ENCODE data around the gene GPR137.

GPR137 gene

GRCh38 chr11:64264371-64264852 is 21.2 kb upstream of the GPR137 start:
- no peak for DNase-seq

GRCh38 chr11:64265176-64266160 is 20.2 kb upstream of the GPR137 start:
- DNase-seq: no peak

DNA sequence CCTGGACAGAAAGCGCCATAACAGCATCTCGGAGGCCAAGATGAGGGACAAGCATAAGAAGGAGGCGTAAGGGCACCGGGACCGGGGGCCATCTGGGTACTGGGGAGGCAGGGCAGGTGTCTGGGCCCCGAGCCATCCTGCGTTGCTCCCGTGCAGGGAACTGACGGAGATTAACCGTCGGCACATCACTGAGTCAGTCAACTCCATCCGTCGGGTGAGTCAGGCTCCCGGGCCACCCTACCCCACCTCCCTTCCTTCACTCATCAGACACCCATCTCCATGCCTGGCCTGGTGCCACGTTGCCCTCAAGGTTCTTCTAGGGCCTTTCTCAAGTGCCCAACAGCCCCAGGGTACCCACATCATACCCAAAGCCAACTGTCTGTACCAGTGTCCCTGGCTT is 19.3 kb upstream of the GPR137 start:
- DNase-seq: no peak

- no peak for DNase-seq
Observed at GRCh38 chr11:64267207-64267945, 18.3 kb upstream of the GPR137 start.

- DNase-seq: peak; percentile 14
Observed at GRCh38 chr11:64268025-64268892, 17.4 kb upstream of the GPR137 start.

GRCh38 chr11:64268893-64269539 is 16.6 kb upstream of the GPR137 start:
- DNase-seq: peak; percentile 68

DNA sequence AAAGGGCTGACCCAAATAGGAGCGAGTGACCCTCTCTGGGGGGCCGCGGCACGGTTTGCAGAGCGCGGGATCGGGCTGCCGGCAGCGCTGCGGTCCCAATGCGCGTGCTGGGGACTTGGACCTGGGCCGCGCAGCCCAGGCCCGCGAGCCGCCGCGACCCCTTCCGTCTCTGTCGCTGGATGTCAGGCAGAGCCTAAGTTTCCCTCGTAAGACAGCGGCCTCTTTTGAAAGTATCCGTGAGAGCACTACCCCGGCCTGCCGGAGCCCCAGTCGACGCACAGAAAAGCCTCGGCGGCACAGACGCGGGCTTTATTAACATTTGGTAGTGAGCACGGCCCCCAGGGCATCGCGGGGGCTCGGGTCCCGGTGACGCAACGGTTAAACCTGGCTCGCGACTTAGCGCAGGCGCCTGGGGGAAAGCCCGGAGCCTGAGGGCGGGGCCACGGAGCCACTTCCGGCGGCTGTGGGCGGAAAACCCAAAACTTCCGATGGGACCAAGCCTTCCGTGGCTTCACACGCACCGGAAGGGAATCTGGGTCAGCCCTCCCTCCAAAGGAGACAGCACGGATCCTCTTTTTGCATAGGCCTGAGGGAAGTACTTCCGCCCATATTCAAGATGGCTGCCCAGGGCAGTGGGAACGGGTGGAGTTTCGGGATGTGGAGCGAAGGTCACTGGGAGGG is 16.0 kb upstream of the GPR137 start:
- peak; percentile 100 for DNase-seq

DNA sequence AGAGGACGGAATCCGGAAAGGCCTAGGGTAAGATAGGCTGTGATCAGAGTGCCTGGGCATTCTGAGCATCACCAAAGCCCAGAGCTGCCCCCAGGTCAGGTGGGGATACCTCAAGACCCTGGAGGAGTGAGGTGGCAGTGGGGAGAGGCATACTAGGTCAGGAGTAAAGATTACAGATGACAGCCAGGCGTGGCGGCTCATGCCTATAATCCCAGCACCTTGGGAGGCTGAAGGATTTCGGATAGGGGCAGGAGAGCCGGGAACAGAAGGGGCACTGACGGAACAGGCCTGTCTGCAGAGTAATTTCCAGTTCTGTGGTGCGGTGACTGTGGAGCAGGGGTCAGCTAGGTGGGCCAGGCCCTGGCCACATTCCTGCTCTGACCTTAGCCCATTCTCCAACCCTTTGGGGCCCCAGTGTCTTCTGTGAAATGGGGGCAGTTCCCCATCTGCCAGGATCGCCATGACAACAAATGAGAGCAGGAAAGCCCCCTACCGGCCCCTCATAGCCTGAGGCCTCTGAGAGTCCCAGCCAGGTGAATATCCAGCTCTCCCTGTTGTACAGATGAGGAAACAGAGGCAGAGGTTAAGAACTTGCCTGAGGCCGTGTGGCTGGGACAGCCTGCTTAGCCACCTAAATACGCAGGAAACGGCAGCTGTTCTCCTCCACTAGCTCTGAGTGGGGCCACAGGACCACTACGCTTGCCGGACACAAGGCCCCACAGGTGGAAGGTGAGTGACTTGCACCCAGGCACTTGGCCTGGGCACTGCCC is 10.4 kb upstream of the GPR137 start:
- DNase-seq: no peak

DNA sequence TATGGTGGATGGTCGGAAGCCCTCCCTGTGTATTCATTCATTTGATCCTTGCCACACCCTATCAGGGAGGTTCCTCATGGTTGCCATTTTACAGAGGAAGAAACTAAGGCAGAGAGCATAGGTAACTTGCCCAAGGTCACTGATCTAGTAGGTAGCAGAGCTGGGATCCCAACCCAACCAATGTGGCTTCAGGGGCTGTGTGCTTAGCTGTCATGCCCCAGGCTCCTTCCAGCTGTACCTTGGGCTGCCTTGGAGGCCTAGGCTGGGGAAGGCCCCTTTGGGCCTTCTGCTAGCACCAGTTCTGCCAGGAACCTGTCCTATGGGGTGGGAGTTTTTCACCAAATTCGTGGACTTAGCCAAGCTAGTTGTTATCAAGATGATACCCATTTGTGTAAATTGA is 9.8 kb upstream of the GPR137 start:
- DNase-seq: no peak

DNA sequence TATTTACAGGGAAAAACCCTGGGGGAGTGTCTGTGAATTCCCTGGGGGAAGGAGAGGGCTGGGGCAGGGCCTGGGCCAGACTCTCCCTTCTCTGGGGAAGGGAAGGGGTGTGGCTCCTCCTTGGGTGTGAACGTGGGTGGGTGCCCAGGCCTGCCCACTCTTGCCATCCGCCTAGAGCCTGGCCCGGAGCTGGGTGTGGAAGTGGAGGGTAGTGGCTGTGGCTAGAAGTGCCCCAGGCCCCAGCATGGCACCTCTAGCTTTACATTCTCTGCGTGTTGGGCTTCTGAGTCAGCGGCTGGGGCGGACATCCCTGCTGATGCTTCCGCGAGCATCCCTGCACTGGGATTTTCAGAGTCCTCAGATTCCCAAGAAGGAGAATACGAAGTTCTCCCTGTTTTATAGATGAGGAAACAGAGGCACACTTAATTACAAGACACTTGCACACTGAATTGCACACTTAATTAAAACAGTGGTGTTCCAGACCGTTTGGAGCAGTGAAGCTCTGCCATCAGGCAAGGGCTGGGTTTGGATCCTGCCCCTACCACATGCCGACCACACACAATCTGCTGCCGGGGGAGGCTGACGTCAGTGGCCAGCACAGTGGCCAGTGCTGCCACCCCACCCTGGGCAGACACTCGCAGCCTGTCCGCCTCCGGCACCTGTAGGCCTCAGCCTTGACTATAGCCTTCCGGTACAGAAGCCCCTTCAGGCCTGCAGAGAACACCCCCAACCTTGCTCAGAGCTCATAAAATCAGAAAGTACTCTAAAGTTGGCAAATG is 8.8 kb upstream of the GPR137 start:
- DNase-seq: no peak

DNA sequence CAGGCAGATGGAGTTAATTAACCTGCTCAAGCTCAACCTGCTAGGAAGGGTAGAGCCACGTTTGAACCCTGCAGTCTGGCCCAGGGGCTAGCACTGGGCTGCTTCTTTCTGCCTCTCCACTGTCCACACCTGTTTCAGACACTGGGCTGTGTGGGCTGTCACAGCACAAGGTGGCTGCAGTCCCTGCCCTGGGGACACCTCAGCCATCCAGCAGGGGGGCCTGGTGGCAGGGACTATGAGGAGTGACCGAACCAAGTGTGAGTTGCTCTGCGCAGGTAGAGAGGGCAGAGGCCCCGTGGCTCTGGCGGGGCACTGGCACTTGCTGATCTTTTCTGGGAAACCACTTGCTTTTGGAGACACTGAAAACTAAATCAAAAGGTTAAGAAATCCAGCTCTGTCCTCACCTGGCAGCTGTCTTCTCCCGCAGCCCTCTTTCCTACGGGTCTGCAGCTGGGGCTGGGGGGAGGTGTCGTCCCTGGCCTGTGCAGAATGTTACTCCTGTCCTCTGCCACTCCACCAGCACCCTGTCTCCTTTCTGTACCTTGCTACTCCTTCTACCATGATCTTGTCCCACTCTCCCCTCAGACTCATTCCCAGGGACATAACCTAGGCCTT is 7.0 kb upstream of the GPR137 start:
- DNase-seq: no peak

DNA sequence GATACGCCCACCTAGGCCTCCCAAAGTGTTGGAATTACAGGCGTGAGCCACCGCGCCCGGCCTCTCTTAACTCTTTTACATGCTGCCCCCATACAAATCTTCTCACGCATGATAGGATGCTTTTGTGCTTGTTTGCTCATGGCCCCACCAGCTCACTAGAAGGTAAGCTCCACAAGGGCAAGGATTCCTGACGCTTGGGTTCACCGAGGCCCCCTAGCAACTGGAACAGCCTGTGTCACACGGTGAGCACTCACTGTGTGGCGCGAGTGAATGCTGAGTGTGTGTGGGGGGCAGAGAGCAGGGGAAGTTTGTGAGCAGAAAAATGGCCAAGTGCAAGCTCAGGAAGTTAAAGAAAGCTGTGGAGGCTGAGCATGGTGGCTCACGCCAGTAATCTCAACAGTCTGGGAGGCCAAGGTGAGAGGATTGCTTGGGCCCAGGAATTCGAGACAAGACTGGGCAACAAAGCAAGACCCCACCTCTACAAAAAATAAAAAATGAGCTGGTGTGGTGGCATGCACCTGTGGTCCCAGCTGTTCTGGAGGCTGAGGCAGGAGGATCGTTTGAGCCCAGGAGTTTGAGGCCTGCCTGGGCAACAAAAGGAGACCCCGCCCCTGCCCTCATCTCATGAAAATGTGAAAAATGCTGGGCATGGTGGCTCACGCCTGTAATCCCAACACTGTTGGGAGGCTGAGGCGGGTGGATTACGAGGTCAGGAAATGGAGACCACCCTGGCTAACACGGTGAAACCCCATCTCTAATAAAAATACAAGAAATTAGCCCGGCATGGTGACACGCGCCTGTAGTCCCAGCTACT is 3.5 kb upstream of the GPR137 start:
- DNase-seq: no peak

DNA sequence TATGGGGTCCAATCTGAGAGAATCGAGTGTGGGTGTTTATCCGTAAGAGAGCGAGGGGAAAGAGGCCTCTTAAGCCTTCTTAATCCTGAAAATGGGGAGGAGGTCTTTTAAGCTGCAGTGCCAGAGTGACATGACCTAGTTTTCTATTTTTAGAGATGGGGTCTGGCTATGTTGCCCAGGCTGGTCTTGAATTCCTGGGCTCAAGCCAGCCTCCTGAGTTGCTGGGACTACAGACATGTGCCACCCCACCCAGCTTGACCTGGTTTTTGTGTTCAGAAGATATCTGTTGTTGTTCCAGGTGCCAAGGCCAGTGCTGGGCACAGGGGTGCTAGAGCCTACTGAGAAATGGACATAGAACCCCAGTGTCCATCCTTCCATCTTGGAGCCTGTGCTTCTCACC is 2.6 kb upstream of the GPR137 start:
- no peak for DNase-seq

GRCh38 chr11:64284048-64284961 is 1.3 kb upstream of the GPR137 start, which contains the start of gene BAD:
BAD (minus strand) TSS chr11:64284665; CDS start chr11:64284368, 297 bp downstream.
- DNase-seq: peak; percentile 97

DNA sequence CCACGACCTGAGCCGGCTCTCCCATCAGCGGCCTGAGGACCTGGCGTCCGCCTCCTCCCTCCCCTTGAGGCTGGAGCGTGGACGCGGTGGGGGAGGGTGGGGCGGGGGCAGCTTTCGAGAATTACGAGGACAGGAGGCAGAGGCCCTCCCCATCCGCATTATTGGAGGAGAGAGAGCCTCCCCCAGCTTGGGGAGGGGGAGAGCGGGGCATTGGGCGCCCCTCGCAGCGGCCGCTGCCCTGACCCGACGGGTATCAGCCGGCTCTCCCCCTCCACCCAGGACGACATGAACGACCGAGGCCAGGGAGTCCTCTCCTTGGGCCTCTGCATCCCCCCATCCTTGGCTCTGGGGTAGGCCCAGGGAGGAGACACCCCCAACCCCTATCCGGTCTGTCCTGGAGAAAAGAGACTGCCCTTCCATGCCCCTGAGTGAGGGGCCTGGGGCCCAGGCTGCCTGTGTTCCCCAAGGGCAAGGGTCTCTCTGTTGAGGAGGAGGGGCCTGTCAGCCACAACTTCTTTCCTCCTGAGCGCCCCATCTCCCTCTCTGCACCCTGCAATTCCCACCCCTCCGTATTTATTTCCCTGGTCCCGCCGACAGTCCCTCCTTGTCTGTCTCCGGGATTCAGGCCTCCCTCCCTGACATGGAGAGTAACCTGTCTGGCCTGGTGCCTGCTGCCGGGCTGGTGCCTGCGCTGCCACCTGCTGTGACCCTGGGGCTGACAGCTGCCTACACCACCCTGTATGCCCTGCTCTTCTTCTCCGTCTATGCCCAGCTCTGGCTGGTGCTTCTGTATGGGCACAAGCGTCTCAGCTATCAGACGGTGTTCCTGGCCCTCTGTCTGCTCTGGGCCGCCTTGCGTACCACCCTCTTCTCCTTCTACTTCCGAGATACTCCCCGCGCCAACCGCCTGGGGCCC is 495 bp downstream of the GPR137 start:
- DNase-seq: no peak

GRCh38 chr11:64286801-64287159 is 1.1 kb downstream of the GPR137 start:
- no peak for DNase-seq
